Brain microvascular endothelial cell (primary cell): ENCODE results near the gene CABLES1.

Experiments used
- DNase-seq: peaks from one replicate; pipeline ENCODE4 v3.0.0-alpha.2; 2020
- H3K27ac ChIP-seq: fragments of 250-450 bp; sonication (Bioruptor Pico); 2 replicates; pipeline ENCODE4 v1.5.1; 2020; ENCODE audit warnings: mild to moderate bottlenecking, moderate library complexity
- H3K27me3 ChIP-seq: fragments of 250-450 bp; sonication (Bioruptor Pico); replicated peaks from 2 replicates; pipeline ENCODE4 v1.5.1; 2020; ENCODE audit warnings: mild to moderate bottlenecking
- H3K36me3 ChIP-seq: fragments of 250-450 bp; sonication (Bioruptor Pico); replicated peaks from 2 replicates; pipeline ENCODE4 v1.5.1; 2020; ENCODE audit warnings: mild to moderate bottlenecking
- H3K4me3 ChIP-seq: 2 replicates; pipeline ENCODE4 v1.5.1; 2011; ENCODE audit warnings: low read depth, mild to moderate bottlenecking, control low read depth, low read length, moderate library complexity
- CTCF ChIP-seq: IDR thresholded peaks from 2 replicates; pipeline ENCODE4 v1.5.1; 2011; ENCODE audit warnings: low read depth, mild to moderate bottlenecking, moderate library complexity, low read length, control low read depth, inconsistent platforms; ENCODE audit errors: missing control alignments
- in situ Hi-C: cut with HindIII; loops from 2 replicates; pipeline ENCODE4 v1.10.0; 2017; ENCODE audit warnings: low sequenced_read_pairs, low pct_ligation_motif_present

CABLES1 gene

GRCh38 chr18:23178201-23178600 is 42.9 kb downstream of the CABLES1 start:
- Histone ChIP-seq H3K27ac (no peak overlapping the region), H3K36me3 (no peaks in the 10 kb centered on the region), H3K4me3 (no peak overlapping the region), H3K27me3 (no peaks in the 10 kb centered on the region)
- in situ Hi-C loops = no loop called here
- no peak for TF ChIP-seq CTCF
- DNase-seq = no peak

GRCh38 chr18:23178661-23179081 is 43.4 kb downstream of the CABLES1 start:
- TF ChIP-seq CTCF = no peak
- H3K27me3 ChIP-seq = no peaks in the 10 kb centered on the region
- H3K4me3 ChIP-seq = no peak overlapping the region
- H3K36me3 ChIP-seq = no peaks in the 10 kb centered on the region
- DNase-seq = no peak
- in situ Hi-C loops = no loop called here
- H3K27ac ChIP-seq = no peak overlapping the region

- H3K27me3 ChIP-seq = no peaks in the 10 kb centered on the region
- no peak for DNase-seq
- in situ Hi-C loops = no loop called here
- no peak overlapping the region for H3K4me3 ChIP-seq
- H3K27ac ChIP-seq = no peak overlapping the region
- H3K36me3 ChIP-seq = no peaks in the 10 kb centered on the region
- TF ChIP-seq CTCF = no peak
Measured at GRCh38 chr18:23179416-23179815, 44.1 kb downstream of the CABLES1 start.

GRCh38 chr18:23181547-23181946 is 46.3 kb downstream of the CABLES1 start:
- in situ Hi-C loops = no loop called here
- no peak for DNase-seq
- no peak overlapping the region for H3K27ac ChIP-seq
- no peak for TF ChIP-seq CTCF
- no peak overlapping the region for H3K4me3 ChIP-seq
- H3K36me3 ChIP-seq = no peaks in the 10 kb centered on the region
- H3K27me3 ChIP-seq = no peaks in the 10 kb centered on the region

GRCh38 chr18:23182606-23183005 is 47.3 kb downstream of the CABLES1 start:
- Histone ChIP-seq H3K27me3 (no peaks in the 10 kb centered on the region), H3K27ac (no peak overlapping the region), H3K4me3 (no peak overlapping the region), H3K36me3 (no peaks in the 10 kb centered on the region)
- in situ Hi-C loops = no loop called here
- DNase-seq = no peak
- no peak for TF ChIP-seq CTCF

GRCh38 chr18:23183411-23184150 is 48.3 kb downstream of the CABLES1 start:
- in situ Hi-C loops = no loop called here

More at GRCh38 chr18:23183411-23184150, 48.3 kb downstream of the CABLES1 start:
- Histone ChIP-seq H3K36me3 (no peaks in the 10 kb centered on the region), H3K27me3 (no peaks in the 10 kb centered on the region), H3K4me3 (no peak overlapping the region), H3K27ac (no peak overlapping the region)
- no peak for TF ChIP-seq CTCF
- peak; percentile 60 for DNase-seq
